GM18861 (cell line): ENCODE measurements around the gene STAU1.
"Not testable (repeated sequence)": the region's sequence is repeated elsewhere in the genome, so short reads cannot be mapped to it uniquely, and the experiment has no call there.

Source experiments
- ATAC-seq: cut with Tn5 transposase; IDR thresholded peaks from one replicate; pipeline ENCODE4 v1.9.1; 2021; ENCODE audit not compliant: unreplicated experiment

STAU1 gene

DNA sequence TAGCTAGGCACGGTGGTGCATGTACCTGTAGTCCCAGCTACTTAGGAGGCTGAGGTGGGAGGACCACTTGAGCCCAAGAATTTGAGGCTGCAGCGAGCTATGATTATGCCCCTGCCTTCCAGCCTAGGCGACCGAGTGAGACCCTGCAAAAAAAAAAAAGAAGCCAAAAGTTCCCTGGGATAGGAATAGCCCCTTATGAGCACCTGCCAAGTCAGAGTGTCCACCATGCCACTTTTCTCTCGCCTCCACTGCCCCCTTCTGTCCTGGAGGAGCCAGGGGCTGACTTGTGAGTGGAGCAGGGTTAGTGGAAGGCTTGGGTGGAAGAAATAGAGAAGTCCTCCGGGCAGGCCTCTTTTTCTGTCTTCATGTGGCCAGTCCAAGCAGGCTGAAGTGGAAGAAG is 18.9 kb upstream of the STAU1 start:
- no peak for ATAC-seq

GRCh38 chr20:49203746-49204145 is 15.6 kb upstream of the STAU1 start:
- no peak for ATAC-seq

- ATAC-seq = no peak
Measured at GRCh38 chr20:49203011-49203410, 14.9 kb upstream of the STAU1 start.

DNA sequence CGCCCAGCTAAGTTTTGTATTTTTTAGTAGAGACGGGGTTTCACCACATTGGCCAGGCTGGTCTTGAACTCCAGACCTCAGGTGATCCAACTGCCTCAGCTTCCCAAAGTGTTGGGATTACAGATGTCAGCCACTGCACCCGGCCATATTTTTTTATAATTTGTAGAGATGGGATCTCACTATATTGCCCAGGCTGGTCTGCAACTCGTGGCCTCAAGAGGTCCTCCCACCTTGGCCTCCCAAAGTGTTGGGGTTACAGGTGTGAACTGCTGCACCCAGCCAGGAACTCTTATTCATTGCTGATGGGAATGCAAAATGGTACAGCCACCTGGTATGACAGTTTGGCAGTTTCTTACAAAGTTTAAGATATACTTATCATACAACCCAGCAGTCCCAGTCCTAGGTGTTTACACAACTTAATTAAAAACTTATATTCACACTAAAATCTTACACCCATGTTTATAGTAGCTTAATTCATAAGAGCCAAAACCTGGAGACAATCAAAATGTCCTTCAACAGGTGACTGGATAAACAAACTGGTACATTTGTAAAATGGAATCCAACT is 11.7 kb upstream of the STAU1 start:
- ATAC-seq = no peak

- not testable (repeated sequence) for ATAC-seq
Measured at GRCh38 chr20:49192944-49193518, 4.9 kb upstream of the STAU1 start.

DNA sequence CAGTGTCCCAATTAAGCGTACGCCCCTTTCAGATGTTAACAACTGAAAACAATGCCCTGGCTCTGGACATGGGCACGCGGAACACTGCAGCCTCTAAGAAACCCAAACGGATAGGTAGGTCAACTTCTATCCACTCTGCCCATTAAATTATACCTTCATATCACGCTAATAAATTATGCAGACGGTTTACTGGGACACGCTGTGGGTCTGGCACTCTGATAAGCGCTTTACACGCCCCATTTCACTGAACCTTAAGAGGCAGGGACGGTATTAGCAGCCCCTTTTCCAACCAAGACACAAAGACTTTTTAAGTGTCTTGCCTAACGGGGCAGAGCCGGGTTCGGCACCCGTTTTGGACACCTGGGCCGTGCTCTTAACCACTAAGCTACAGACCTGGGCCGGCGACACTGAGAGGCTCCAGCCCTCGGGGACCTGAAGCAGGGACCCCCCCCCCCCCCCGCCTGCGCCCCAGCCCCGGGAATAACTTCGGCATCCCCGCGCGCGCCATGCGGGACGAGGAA is 744 bp downstream of the STAU1 start:
- ATAC-seq = no peak

DNA sequence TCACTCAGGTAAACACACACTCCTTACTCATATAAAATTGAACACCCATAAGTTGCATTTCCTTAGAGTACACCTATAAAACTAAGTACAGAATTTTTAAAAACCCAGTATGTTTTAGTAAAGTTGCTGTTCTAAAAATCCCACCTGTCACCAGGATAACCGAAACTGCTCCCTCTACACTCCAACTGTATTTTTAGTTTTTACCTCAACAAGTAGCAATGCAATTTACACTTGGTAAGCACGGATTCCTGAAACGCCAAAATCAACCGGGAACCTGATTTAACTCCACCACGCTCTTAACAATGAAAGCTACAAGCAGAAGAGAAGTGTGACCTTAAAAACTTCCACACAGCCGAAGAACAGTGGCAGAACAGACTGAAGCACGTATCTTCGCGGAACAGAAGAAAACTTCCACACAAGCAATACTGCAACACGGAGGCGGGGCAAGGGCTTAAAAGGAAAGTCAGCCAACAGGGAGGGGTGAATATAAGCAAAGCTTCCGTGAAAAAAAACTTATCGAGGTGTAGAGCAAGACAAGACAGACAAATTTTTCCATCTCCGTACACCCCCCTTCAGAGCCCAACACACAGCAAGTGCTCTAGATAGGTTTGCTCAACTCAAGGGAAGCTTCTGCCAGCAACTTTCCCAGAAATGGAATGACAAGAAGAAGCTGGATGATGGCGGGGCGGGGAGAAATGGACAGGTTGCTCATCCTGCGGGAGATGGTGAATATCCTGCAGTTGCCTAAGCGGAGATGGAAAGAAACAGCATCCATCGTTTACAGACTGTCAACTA is 1.4 kb downstream of the STAU1 start:
- ATAC-seq = no peak

DNA sequence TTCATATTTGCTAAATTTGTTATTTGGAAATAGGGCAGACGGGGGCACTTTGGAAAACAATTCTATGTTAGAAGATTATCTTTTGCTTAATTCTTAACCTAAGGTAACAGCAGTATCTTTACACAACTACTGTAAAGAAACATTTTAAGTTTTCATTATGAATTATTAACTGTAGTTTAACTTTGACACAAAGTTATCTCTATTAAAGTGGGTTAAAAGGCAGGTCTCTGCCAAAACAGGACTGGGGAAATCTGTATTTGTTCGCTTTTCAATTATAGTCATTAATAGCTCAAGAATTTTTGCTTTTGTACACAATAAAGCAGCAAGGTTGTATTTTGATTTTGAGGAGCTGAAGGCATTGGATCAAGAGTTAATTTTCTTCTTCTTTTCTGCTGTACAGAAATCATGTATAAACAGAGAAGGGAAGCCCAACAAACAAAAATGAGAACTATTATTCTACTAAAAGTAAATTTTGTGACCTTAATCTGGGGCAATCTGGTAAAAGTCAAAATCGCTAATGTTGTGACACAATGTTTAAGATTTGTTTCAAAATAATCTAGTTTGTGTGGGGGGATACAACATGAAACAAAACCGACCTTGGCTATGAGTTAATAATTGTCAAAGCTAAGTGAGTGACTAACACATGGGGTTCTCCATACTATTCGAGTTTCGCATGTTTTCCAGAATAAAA is 2.9 kb downstream of the STAU1 start:
- ATAC-seq = no peak

- ATAC-seq = no peak
Measured at GRCh38 chr20:49184691-49185070, 3.5 kb downstream of the STAU1 start.

GRCh38 chr20:49184084-49184501 is 4.0 kb downstream of the STAU1 start:
- not testable (repeated sequence) for ATAC-seq

- ATAC-seq = no peak
Measured at GRCh38 chr20:49183444-49183843, 4.7 kb downstream of the STAU1 start.

GRCh38 chr20:49181265-49181877 is 6.8 kb downstream of the STAU1 start:
- ATAC-seq = no peak

DNA sequence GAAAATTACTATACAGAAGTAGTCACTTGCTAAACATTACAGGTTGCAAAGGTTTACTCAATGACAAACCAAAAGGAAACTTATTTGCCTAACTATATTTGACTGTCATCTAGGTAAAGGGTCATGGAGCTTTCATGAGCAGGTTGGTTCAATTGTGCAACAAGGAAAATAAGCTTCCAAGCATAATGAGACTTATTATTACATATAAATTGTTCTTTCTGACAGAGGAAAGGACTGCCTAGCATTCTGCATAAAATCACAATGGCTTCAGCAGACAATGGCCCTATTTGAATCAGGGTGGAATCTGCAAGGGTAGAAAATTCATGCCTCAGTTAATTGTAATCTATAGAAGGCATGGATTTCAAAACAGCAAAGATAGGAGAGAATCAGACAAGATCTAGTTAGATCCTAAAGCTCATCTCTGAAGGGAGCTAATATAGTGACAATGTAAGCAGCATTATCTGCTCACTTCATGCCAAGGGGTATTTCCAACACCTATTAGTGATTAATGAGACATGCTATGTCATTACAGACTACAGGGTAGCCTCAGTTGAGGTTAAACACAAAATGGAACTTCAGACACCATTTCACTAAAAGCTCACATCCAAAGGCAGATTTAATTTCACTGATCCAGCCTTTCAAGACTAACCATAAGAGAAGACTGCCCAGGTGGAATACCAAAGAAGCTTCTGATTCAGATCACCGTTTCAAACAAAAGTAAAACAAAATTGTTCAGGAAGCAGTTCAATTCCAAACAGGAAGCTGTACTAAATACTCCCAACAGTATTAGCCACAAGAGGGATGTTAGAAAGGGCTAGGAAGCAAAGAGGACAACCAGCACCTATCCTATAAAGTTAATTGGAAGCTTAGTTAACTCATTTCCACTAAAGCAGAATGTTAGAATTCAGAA is 8.5 kb downstream of the STAU1 start:
- peak; percentile 79 for ATAC-seq

GRCh38 chr20:49174183-49174582 is 14.0 kb downstream of the STAU1 start:
- ATAC-seq = no peak

DNA sequence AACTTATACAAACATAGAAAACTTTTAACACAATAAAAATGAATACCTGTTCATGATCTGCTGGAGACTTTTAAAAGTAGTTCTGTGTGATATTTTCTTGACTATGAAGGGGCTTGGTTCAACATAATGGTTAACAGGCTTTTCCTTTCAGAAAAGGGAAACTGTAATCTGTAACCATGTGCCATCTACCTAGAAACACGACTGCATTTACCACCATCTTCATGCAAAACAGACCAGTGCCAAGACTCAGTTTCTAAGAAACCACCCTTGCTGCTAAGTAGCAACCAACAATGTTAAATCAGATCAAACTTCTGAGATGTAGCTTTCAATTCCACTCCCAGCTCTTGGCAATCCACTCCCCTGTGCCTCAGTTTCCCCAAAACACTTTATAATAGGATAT is 15.7 kb downstream of the STAU1 start:
- ATAC-seq = no peak

GRCh38 chr20:49171909-49172308 is 16.2 kb downstream of the STAU1 start:
- ATAC-seq = no peak

DNA sequence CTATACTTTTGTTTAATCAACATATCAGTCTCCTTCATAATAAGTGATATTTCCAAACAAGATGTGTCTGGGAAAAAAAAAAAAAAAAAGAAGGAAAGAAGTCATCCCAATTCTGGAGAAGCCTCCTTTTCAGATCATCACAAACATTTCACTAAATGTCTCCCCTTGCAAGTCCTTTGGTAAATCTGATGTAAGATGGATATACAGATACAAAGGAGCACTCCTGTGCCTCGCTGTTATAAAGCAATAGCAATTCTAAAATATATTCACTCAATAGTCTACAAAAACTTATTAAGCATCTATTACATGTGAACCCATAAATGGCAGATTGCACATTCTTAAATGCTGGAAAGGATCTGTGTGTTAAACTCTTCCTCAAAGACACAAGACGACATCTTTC is 17.4 kb downstream of the STAU1 start:
- no peak for ATAC-seq

DNA sequence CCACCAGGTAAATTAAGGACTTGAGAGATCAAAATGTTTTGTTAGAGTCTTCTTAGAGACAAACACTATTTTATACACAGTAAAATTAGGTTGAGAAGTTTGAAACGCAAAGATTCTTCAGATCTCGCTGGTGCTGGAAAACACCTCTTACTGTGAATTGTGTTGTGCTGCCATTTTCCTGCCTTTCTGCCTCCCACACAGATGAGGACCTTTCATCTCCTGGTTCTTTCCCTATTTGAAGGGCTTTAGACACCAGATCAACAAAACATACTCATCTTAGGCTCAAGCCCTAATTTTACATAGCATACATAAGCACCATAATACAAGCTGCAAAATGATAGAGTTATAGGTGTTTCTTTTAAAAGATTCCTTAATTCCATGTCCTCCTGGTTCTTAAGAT is 18.6 kb downstream of the STAU1 start:
- no peak for ATAC-seq

DNA sequence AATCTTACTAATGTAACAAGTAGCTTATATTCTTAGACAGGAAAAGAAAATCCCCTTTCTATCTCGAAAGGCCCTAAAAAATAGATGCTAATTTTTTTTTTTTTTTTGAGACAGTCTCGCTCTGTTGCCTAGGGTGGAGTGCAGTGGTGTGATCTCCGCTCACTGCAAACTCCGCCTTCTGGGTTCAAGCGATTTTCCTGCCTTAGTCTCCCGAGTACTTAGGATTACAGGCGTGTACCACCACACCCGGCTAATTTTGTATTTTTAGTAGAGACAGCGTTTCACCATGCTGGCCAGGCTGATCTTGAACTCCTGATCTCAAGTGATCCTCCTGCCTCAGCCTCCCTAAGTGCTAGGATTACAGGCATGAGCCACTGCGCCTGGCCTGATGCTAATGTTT is 19.3 kb downstream of the STAU1 start:
- ATAC-seq = not testable (repeated sequence)

GRCh38 chr20:49167811-49168507 is 20.2 kb downstream of the STAU1 start:
- ATAC-seq = no peak
